Esophagus mucosa (tissue), 1 donor: Measurements from ENCODE around the gene KCNJ15. TPM values are rescaled to one million over a fixed set of nuclear protein-coding genes. Genes with fewer than 3 reads are reported as not detected.

Source experiments
- total RNA-seq: library from RNA; stranded (reverse); gene quantifications from one replicate; pipeline ENCODE4 v1.2.4, GENCODE V29; 2023
- donor health status: DM: yes; HTN: yes; CAD: no.

Gene KCNJ15
- total RNA-seq, 1 donor from 2014 or later: 15.5 TPM

Other genes starting within 250 kb of the KCNJ15 start
- gene ERG, start 241.5 kb downstream of the KCNJ15 start, total RNA-seq: 5.1 TPM